Mesenteric fat pad (tissue), 1 donor: ENCODE results near the gene PHLDA2. TPM values are rescaled to one million over a fixed set of nuclear protein-coding genes. Genes with fewer than 3 reads are reported as not detected.

Source experiments
- DNase-seq: peaks from one replicate; pipeline ENCODE4 v3.0.0-alpha.2; 2020; ENCODE audit warnings: low spot score
- total RNA-seq: library from RNA; stranded (reverse); fragmentation: NEBNext Ultra II Directional; extraction: Animal tissue kit (Norgen Biotek cat#: 25700); gene quantifications from one replicate; pipeline ENCODE4 v1.2.1, GENCODE V29; 2021
- donor health status: DM: yes; HTN: yes; CAD: no.

Gene PHLDA2
- total RNA-seq, 1 donor from 2014 or later, result 6.8 TPM

DNA sequence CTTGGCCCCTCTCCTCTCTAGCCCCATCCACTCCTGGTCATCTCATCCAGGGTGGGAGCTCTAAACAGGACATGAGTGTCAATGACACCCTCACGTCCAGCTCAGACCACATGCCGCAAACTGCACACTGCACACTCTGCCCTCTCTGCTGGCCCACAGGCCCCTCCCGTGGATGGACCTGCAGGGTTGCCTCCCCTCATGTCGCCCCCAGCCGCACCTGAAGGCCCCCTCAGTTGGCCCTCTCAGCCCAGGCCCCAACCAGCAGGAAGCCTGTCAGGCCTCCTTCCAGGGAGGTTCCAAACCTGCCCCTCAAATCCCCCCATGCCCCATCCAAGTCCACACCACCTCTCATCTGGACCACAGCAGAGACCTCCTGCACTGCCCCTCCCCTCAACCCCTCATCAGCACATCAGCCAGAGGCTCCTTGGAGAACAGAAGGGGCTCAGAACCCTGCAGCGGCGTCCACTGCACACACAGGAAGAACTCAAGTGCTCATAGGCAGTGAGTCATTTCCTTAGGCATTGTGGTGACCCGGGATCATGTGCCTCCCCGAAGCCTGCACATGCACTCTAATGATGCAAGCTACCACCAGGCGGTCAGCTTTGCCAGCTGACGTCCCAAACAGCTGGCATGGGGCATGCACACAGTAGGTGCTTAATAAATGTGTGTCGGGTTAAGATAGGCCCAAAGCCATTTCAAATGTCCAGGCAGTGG, 30.7 kb downstream of the PHLDA2 start:
- DNase-seq, result no peak

GRCh38 chr11:2897048-2897447, 32.2 kb downstream of the PHLDA2 start:
- no peak for DNase-seq

DNA sequence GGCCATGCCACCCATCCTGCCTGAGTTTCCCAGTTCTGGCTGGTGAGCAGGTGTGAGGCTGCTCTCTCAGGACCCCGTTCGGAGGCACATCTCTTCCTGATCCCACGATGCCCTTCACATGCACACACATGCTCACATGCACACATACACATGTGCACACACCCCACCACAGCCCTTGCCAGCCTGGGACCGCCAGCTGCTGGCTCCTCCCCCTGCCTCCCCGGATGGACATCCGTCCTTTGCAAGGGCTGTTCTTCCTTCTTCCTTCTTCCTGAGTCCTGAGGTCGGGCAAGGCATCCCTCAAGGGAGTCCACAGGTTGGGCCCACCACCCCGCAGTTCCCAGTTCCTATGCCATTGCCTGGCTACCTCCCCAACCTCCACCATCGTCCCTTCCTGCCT, 33.2 kb downstream of the PHLDA2 start:
- no peak for DNase-seq

DNA sequence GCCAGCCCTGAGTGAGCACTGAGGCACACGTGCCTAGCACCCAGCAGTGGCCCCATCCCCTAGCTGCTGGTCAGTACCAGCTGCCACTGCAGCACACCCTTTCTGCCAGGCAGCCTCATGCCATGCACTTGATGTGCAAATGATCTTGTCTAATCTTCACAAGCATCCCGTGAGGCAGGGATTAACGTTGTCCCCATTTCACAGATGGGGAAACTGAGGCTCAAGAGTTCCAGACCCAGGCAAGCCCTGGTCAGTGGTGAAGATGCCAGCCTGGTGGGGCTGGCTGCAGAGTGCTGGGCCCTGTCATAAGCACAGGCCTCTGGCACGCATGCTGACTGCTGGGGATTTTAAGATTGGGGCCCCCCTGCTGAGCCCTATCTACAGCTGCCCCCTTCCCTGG, 35.3 kb downstream of the PHLDA2 start:
- no peak for DNase-seq

DNA sequence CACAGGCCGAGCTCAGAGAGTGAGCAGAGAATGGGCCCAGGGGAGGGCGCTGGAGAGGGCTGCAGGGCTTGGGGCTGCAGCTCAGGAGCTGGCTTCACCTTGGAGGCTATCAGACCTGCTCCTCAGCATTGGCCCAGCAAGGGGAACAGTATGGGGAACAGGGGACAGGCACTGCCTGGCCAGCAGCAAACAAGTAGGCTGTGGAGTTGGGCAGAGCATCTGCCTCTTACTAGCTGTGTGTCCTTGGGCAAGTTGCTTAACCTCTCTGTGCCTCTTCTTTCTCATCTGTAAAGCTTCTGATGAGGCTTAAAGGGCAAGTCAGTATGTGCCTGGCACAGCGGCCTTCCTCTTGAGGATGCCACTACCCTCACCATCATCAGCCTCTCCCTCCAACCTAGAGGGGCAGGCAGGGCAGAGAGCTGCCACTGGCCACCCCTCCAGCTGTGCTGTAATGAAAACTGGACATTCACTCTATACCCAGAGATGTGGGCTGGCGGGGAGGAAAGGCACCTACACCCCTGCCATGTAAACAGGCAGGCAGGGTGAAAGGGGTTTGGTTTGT, 36.2 kb downstream of the PHLDA2 start:
- no peak for DNase-seq

- DNase-seq, result no peak
Measured at GRCh38 chr11:2892215-2892966, 36.8 kb downstream of the PHLDA2 start.

- DNase-seq, result no peak
Measured at GRCh38 chr11:2891326-2892214, 37.6 kb downstream of the PHLDA2 start.

DNA sequence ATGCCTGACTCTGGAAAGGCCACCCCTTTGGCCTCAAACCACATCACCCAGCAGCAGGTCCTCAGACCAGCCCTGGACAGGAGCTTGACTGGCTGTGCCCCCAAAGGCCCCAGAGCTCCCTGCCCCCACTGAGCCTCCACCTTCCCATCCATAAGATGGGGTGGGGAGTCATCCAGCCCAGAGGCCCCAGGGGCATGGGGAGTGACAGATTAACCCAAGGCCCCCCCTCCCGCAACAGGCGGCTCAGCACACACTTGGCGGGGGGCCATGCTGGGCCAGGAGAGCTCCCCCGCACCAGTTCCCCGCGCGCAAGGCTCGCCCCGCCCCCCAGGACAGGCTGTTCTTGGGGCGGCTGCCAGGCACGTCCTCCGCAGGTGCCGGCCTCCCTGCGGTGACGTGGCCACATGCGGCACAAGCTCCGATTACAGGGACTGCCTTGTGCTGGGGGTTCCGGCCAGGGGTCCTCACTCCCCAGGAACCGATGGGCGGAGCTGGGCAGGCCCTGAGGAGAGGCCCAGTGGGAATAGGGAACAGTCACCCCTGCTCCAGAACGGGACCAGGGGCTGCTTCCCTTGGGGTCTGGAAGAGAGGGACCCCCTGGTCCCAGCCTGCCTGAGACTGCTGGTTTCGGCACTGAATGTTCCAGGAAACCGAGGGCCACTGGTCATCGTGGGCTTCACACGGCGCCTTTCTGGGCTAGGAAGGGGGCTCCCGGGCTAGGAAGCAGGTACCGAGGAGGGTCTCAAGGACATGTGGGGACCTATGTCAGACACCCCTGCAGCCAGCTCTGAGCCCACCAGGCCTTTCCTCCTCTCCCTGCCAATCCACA, 38.5 kb downstream of the PHLDA2 start:
- DNase-seq, result no peak

DNA sequence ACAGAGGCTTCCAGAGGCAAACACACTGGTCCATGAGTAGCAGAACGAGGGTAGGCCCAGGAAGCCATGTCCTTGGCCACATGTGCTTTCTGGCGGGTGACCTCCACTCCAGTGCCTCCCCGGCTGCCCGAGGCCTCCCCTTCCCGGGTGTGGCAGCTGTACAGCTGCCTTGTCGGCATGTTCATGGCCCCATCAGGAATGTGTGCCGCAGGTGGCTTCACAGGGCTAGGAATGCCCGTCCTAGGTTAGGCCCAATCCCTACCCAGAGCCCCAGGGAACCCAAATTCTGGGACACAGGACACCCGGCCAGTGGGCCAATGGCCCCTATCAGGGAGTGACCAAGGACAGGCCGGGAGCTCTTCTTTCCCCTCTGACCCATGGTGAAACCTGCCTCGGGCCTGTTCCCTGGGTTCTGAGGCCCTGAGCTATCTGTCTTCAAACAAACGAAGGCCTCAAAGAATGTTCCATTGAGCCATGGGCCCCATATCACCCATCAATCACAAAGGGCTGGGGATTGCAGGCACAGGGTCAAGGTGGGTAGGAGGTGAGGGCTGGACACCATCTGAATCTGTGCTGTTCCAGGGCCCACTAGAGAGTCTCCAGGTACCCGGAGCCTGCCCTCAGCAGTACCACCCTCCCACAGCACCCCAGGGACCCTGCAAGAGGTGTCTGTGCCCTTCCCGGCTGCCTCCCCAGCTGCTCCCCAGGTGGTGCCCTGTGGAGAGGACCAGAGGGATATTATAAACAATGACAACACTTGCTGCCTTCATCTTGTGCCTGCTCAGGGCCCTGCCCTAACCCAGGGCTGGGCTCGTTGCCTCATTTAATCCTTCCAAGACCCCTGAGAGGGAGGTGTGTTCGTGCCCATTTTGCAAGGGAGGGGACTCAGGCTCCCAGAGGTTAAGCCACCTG, 39.6 kb downstream of the PHLDA2 start:
- no peak for DNase-seq

DNA sequence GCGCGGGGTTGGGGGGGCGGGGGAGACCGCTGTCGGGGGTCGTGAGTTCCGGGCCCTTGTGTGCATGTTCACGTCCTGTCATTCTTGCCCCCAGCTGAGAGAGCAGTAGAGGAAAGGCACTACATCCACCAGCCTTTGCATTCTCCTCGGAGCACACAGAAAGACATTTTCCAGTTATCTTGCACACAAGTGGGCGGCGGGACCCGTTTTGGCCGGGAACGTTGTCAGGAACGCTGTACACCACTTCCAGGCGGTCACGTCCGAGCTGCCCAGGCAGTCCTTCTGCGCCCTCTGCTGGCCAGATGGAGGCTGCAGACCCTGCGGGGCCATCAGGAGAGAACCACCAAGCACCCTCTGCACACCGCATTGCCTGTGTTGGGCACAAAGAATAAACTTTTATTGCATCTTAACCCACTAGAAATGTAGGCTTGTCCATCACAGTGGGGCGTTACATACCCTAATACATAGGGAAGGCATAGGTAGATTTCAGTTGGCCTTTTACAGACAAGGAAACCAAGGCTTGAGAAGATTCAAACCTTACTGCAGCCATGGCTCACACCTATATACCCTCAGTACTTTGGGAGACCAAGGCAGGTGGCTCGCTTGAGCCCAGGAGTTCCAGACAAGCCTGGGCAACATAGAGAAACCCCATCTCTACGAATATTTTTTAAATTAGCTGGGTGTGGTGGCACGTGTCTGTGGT, 40.8 kb downstream of the PHLDA2 start:
- peak; percentile 95 for DNase-seq

DNA sequence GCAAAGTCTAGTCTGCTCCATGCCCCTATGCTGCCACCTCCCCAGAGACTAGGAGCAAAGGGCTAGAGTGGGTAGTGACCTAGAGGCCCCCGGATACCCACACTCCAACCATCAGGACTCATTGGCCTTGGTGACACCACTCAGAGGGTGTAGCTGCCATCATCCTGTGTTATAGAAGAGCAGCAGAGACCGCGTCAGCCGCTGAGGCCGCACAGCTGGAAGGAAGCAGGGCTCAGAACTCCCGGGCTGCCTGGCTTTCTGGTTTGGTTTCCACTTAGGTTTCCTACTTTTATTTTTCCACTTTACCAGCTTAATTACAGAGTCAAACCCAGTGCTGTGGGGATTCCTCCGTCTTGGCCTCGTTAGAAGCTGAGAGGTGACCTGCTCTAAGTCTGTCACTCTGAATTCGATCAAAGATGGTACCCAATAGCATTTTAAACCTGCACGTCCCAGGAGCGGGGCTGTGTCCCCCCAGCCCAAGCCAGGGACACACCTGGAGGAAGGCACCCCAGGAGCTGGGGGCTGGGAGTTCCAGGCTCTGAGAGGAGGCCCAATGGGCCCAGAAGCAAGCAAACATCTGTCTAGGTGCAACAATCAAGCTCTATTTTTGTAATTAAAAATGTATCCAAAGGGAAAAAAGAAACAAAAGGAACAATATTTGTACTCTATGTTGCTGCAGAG, 41.6 kb downstream of the PHLDA2 start:
- no peak for DNase-seq

DNA sequence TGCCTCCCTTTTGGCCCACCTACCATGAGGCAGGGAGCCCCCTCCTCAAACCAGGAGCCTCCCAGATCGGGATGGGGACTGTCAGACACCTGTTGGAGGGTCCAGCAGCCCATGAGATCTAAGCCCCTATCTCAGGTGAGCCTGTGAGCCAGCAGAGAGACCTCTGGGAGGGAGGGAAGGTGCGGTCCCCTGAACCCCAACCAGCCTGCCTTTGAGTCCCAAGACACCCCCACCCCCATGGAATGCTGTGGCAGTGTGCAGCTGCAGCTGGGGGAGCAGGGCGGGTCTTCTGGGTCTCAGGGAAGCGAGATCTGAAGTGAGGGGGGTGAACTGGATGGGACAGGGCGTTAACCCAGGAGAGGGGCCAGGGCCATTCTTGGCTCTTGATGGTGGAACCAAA, 42.3 kb downstream of the PHLDA2 start:
- DNase-seq, result no peak

- DNase-seq, result no peak
Measured at GRCh38 chr11:2886191-2886894, 42.9 kb downstream of the PHLDA2 start.

DNA sequence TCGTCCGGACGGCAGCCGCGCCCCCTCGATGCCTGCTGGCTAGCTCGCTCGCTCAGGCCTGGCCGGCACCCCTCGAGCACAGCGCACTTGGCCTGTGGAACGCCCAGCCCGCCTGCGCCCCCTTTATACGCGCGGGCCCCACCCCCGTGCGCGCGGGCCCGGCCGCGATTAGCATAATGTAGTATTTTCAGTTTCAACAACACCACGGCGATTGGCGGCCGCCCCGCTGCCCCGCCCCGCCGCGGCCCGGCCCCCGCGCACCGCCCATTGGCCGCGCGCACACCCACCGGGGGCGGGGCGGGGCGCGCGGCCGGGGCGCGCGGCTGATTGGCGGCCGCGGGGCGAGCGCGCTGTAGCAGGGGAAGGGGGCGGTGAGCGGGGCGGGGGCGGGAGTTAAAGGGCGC, 43.5 kb downstream of the PHLDA2 start, which contains the start of gene CDKN1C:
TSS of gene CDKN1C (minus strand) at position 98 of the 404 bp plus-strand sequence. CDS start 319 bp downstream, outside the sequence.
- peak; percentile 95 for DNase-seq

GRCh38 chr11:2885017-2885677, 44.1 kb downstream of the PHLDA2 start:
- DNase-seq, result no peak

DNA sequence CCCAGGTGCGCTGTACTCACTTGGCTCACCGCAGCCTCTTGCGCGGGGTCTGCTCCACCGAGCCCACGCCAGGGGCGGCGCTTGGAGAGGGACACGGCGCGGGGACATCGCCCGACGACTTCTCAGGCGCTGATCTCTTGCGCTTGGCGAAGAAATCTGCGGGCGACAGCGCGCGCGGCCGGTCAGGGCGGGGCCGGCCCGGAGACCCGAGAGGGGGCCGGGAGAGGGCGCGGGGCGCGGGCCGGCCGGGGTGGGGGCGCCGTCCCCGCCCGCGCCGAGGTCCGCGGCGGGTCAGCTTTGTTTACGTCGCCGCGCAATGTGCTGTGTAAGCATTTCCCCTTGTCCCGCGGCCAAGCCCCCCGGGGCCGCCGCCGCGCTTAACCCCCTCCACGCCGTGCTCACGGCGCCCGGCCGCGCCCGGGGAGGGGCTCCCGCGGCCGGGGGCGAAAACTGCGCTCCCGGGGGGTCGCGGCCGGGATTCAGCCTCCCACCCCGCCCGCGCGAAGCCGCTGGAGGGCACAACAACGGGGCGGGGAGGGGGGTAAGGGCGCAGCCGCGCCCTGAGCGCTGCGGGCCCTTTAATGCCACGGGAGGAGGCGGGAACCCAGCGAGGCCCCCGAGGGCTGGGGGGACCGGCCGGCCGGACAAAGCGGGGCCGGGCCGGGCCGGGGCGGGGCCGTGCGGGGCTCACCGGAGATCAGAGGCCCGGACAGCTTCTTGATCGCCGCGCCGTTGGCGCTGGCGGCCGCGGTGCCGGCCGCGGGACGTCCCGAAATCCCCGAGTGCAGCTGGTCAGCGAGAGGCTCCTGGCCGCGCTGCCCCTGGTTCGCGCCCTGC, 45.0 kb downstream of the PHLDA2 start:
- no peak for DNase-seq
